Measurements from ENCODE around the gene RAB3GAP1. TPM values are rescaled to one million over a fixed set of nuclear protein-coding genes. Genes with fewer than 3 reads are reported as not detected.

Gene RAB3GAP1
- total and polyA plus RNA-seq, 2 donors from 2014 or later, result 16.6 to 41.4 TPM

DNA sequence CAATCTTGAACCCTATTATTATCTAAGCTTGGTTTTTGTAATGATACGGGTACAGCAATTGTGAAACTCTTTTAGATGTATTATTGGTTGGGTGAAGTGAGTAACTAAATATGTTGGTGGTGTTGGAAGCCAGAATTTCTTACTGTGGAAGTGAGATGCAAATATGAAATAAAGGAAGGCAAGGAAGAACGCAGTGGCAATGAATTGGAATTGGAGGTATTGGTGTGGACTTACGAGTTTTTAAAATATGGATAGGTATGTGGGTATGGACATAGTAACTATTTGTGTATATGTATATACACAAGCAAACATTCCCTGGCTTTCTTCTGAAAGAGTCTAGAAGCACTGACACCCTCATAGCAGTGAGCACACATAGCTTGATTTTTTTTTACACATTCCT is 105.8 kb downstream of the RAB3GAP1 start:
- no peaks in the 10 kb centered on the region for H3K27me3 ChIP-seq (ENCODE audit: control insufficient read depth, insufficient read depth, low read length)
- no peak for FAIRE-seq
- intact Hi-C loops (cut with DNase I), result no loop called here

DNA sequence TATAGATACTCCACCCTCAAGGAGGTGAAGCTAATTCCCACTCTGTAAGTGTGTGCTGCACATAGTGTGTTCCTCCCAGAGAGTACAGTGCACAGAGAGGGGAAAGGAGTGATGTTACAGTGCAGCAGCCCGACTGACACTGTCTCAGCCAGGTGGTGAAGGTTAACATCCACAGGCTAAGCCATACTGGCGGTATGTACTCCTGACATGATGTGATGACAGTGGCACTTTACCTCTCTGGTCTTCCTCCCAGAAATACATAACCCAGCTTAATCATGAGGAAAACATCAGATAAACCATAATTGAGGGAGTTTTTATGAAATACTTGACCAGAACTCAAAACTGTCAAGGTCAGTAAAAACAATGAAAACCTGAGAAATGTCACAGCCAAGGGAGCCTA is 107.1 kb downstream of the RAB3GAP1 start:
- Histone ChIP-seq H3K9me3 (ENCODE audit: control insufficient read depth in 2 of 3, insufficient read depth in 1 of 3, low read length in 3 of 3) (no peaks in the 10 kb centered on the region), H3K36me3 (ENCODE audit: control insufficient read depth in 2 of 3, insufficient read depth in 3 of 3, low read length in 3 of 3) (peaks cover 3 to 35% (median 10%) of the 10 kb centered on the region in 3 donors), H3K4me3 (ENCODE audit: low read length in 3 of 3) (no peak overlapping the region), H3K27ac (ENCODE audit: low read depth in 2 of 2, low read length in 2 of 2) (no peak overlapping the region), H3K9ac (ENCODE audit: low read length in 3 of 3) (no peak overlapping the region), H3K27me3 (ENCODE audit: control insufficient read depth, insufficient read depth, low read length) (no peaks in the 10 kb centered on the region), H3K4me1 (ENCODE audit: control insufficient read depth in 2 of 3, insufficient read depth in 2 of 3, low read depth in 1 of 3, low read length in 3 of 3) (no peaks in the 10 kb centered on the region)
- DNase-seq (no peak), FAIRE-seq (no peak)
- intact Hi-C loops (cut with DNase I), result no loop called here
- TF ChIP-seq, protein P1, sequence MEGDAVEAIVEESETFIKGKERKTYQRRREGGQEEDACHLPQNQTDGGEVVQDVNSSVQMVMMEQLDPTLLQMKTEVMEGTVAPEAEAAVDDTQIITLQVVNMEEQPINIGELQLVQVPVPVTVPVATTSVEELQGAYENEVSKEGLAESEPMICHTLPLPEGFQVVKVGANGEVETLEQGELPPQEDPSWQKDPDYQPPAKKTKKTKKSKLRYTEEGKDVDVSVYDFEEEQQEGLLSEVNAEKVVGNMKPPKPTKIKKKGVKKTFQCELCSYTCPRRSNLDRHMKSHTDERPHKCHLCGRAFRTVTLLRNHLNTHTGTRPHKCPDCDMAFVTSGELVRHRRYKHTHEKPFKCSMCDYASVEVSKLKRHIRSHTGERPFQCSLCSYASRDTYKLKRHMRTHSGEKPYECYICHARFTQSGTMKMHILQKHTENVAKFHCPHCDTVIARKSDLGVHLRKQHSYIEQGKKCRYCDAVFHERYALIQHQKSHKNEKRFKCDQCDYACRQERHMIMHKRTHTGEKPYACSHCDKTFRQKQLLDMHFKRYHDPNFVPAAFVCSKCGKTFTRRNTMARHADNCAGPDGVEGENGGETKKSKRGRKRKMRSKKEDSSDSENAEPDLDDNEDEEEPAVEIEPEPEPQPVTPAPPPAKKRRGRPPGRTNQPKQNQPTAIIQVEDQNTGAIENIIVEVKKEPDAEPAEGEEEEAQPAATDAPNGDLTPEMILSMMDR (IDR thresholded peaks at IDR 0.05; ENCODE audit: borderline replicate concordance, extremely low read depth, insufficient read depth), result no peak

More for the DNA sequence above, 105.8 kb downstream of the RAB3GAP1 start:
- Histone ChIP-seq H3K27ac (ENCODE audit: low read depth in 2 of 2, low read length in 2 of 2) (no peak overlapping the region), H3K9ac (ENCODE audit: low read length in 3 of 3) (no peak overlapping the region), H3K4me1 (ENCODE audit: control insufficient read depth in 2 of 3, insufficient read depth in 2 of 3, low read depth in 1 of 3, low read length in 3 of 3) (no peaks in the 10 kb centered on the region), H3K4me3 (ENCODE audit: low read length in 3 of 3) (no peak overlapping the region), H3K9me3 (ENCODE audit: control insufficient read depth in 2 of 3, insufficient read depth in 1 of 3, low read length in 3 of 3) (no peaks in the 10 kb centered on the region), H3K36me3 (ENCODE audit: control insufficient read depth in 2 of 3, insufficient read depth in 3 of 3, low read length in 3 of 3) (peaks cover 6 to 46% (median 12%) of the 10 kb centered on the region in 3 donors)
- TF ChIP-seq, protein P1 (IDR thresholded peaks at IDR 0.05; ENCODE audit: borderline replicate concordance, extremely low read depth, insufficient read depth), result no peak
- DNase-seq, result no peak

DNA sequence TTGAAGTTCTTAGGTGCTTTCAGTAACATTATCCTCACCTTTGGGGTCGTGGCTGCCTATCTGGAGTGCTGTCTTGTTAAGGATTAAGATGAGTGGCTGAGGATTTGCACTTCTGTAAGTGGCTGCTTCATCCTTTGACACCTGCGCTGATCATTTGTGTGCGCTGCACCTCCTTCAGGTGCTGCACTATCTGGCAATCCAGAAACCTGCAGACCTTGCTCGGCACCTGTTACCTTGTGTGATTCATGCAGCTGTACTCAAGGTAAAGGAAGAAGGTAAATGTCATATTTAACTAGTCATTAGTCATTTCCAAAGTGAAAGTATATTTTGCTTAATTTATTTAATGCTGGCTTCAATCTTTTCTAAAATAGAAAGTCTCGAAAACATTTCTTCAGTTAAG is 110.3 kb downstream of the RAB3GAP1 start:
- Histone ChIP-seq H3K9ac (ENCODE audit: low read length in 3 of 3) (no peak overlapping the region), H3K4me3 (ENCODE audit: low read length in 3 of 3) (no peak overlapping the region), H3K27ac (ENCODE audit: low read depth in 2 of 2, low read length in 2 of 2) (no peak overlapping the region), H3K36me3 (ENCODE audit: control insufficient read depth in 2 of 3, insufficient read depth in 3 of 3, low read length in 3 of 3) (peaks cover 3 to 29% (median 12%) of the 10 kb centered on the region in 3 donors), H3K9me3 (ENCODE audit: control insufficient read depth in 2 of 3, insufficient read depth in 1 of 3, low read length in 3 of 3) (no peaks in the 10 kb centered on the region), H3K4me1 (ENCODE audit: control insufficient read depth in 2 of 3, insufficient read depth in 2 of 3, low read depth in 1 of 3, low read length in 3 of 3) (no peaks in the 10 kb centered on the region), H3K27me3 (ENCODE audit: control insufficient read depth, insufficient read depth, low read length) (no peaks in the 10 kb centered on the region)
- DNase-seq (no peak), FAIRE-seq (no peak)
- TF ChIP-seq, protein P1 (IDR thresholded peaks at IDR 0.05; ENCODE audit: borderline replicate concordance, extremely low read depth, insufficient read depth), result no peak
- intact Hi-C loops (cut with DNase I), result no loop called here

DNA sequence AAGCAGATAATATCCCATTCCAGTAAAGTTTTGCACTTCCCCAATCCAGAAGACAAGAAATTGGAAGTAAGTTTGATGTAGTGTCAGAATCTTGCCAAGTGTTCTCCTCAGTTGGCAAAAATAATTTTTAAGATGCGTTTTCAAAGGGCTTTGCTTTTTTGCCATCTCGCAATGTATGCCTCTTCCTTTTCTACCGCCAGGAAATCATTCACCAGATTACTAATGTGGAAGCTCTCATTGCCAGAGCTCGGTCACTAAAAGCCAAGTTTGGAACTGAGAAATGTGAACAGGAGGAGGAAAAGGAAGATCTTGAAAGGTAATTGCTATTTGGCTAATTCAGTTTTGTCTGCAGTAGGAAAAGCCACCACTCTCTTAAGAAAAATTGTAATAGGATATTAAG is 110.7 kb downstream of the RAB3GAP1 start:
- no peak for FAIRE-seq
- TF ChIP-seq, protein P1 (IDR thresholded peaks at IDR 0.05; ENCODE audit: borderline replicate concordance, extremely low read depth, insufficient read depth), result no peak
- H3K27me3 ChIP-seq (ENCODE audit: control insufficient read depth, insufficient read depth, low read length), result no peaks in the 10 kb centered on the region
- DNase-seq, result no peak
- H3K4me1 ChIP-seq (ENCODE audit: control insufficient read depth in 2 of 3, insufficient read depth in 2 of 3, low read depth in 1 of 3, low read length in 3 of 3), result no peaks in the 10 kb centered on the region
- intact Hi-C loops (cut with DNase I), result no loop called here
- H3K4me3 ChIP-seq (ENCODE audit: low read length in 3 of 3), result no peak overlapping the region
- H3K9ac ChIP-seq (ENCODE audit: low read length in 3 of 3), result no peak overlapping the region
- no peaks in the 10 kb centered on the region for H3K9me3 ChIP-seq (ENCODE audit: control insufficient read depth in 2 of 3, insufficient read depth in 1 of 3, low read length in 3 of 3)
- peaks cover 3 to 29% (median 11%) of the 10 kb centered on the region in 3 donors for H3K36me3 ChIP-seq (ENCODE audit: control insufficient read depth in 2 of 3, insufficient read depth in 3 of 3, low read length in 3 of 3)
- no peak overlapping the region for H3K27ac ChIP-seq (ENCODE audit: low read depth in 2 of 2, low read length in 2 of 2)
